IPS DF 6.9 (cell line): Measurements from ENCODE around the gene BRD7.

ENCODE experiments used
- DNase-seq: peaks from one replicate; pipeline ENCODE4 v3.0.0-alpha.2; 2013; ENCODE audit warnings: low read depth, low spot score
- H3K27ac ChIP-seq: one replicate; pipeline ENCODE4 v1.5.1; 2013; ENCODE audit warnings: low read length, control low read depth
- H3K27me3 ChIP-seq: 2 replicates; pipeline ENCODE4 v1.6.1; 2013; ENCODE audit warnings: mild to moderate bottlenecking, low read length; ENCODE audit not compliant: control insufficient read depth, insufficient read depth
- H3K36me3 ChIP-seq: 2 replicates; pipeline ENCODE4 v1.6.1; 2013; ENCODE audit warnings: low read length; ENCODE audit not compliant: control insufficient read depth, insufficient read depth
- H3K4me1 ChIP-seq: 2 replicates; pipeline ENCODE4 v1.6.1; 2013; ENCODE audit warnings: low read length; ENCODE audit not compliant: control insufficient read depth, insufficient read depth
- H3K4me3 ChIP-seq: 2 replicates; pipeline ENCODE4 v1.5.1; 2013; ENCODE audit warnings: mild to moderate bottlenecking, low read length
- H3K9me3 ChIP-seq: 2 replicates; pipeline ENCODE4 v1.6.1; 2013; ENCODE audit warnings: low read length, inconsistent platforms; ENCODE audit not compliant: control insufficient read depth, insufficient read depth
- WGBS: extraction: QIAGEN DNeasy Blood & Tissue Kit; methylation state at CpG from one replicate; pipeline ENCODE4 v1.1.7; 2013; ENCODE audit warnings: mixed read lengths, missing lambda C conversion rate; ENCODE audit not compliant: insufficient read length, insufficient coverage; 5-methylcytosine and 5-hydroxymethylcytosine counted together

Gene BRD7

DNA sequence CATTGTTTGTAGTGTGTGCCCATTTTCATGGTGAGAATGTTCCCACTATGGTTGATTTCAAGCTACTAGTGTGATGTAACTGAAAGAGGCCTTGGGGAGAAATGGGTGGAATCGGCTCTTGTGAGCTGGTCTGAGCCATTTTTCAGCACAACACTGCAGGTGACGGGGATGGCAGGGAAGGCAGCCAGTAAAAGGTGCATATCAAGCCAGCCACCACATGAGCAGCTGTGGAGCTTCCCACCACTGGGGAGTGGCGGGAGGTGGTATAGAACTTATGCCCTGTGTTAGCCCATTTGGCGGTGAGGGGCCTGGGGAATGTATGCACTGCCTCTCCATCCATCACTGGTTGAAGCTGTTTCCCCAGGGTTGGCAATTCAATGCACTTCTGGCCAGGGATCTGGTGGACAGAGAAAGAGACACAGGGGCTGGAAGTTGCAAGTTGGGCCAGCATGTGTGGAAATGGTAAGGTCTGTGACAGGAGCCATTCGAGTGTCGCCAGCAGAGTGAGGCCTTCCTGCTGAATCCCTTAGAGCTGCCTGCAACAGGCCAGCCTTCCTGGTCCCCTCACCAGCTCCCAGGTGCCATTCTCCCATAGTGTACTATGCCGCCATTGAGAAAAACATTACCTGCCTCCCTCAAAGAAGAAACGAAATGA is 31.7 kb upstream of the BRD7 start:
- no CpG with 5 or more reads among the region's 8 CpGs for WGBS
- H3K36me3 ChIP-seq = no peaks in the 10 kb centered on the region
- no peaks in the 10 kb centered on the region for H3K9me3 ChIP-seq
- no peaks in the 10 kb centered on the region; the same call in 1 of the 2 replicates for H3K4me1 ChIP-seq
- H3K4me3 ChIP-seq = no peak overlapping the region
- DNase-seq = no peak
- H3K27ac ChIP-seq = no peak overlapping the region
- H3K27me3 ChIP-seq = no peaks in the 10 kb centered on the region

- no CpG with 5 or more reads among the region's 3 CpGs for WGBS
- Histone ChIP-seq H3K4me1 (peaks cover 4% of the 10 kb centered on the region), H3K36me3 (no peaks in the 10 kb centered on the region), H3K27ac (no peak overlapping the region), H3K9me3 (no peaks in the 10 kb centered on the region), H3K27me3 (no peaks in the 10 kb centered on the region), H3K4me3 (no peak overlapping the region)
- no peak for DNase-seq
These were observed 30.6 kb upstream of the BRD7 start for GRCh38 chr16:50399411-50399810.

DNA sequence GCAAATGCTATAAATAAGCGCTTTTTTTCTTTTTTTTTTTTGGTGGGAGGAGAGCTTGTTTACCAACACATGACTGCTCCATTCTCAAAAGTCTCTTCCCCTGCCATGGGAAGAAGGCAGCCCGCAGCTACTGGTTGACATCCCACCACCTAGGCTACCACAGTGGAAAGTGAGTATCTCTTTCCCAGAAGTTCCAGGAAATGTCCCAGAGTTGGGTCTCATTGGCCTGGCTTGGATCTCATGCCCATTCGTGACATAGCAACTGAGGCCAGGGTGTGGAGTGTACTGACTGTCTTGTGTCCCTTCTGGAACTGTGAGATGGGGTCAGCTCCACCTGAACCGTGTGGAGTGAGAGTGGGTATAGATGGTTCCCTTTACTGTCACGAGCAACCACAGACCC is 29.5 kb upstream of the BRD7 start:
- H3K9me3 ChIP-seq = no peaks in the 10 kb centered on the region
- no peak overlapping the region for H3K27ac ChIP-seq
- H3K27me3 ChIP-seq = no peaks in the 10 kb centered on the region
- no peak for DNase-seq
- peaks cover 4% of the 10 kb centered on the region for H3K4me1 ChIP-seq
- no CpG with 5 or more reads among the region's 5 CpGs for WGBS
- H3K36me3 ChIP-seq = no peaks in the 10 kb centered on the region
- H3K4me3 ChIP-seq = no peak overlapping the region

DNA sequence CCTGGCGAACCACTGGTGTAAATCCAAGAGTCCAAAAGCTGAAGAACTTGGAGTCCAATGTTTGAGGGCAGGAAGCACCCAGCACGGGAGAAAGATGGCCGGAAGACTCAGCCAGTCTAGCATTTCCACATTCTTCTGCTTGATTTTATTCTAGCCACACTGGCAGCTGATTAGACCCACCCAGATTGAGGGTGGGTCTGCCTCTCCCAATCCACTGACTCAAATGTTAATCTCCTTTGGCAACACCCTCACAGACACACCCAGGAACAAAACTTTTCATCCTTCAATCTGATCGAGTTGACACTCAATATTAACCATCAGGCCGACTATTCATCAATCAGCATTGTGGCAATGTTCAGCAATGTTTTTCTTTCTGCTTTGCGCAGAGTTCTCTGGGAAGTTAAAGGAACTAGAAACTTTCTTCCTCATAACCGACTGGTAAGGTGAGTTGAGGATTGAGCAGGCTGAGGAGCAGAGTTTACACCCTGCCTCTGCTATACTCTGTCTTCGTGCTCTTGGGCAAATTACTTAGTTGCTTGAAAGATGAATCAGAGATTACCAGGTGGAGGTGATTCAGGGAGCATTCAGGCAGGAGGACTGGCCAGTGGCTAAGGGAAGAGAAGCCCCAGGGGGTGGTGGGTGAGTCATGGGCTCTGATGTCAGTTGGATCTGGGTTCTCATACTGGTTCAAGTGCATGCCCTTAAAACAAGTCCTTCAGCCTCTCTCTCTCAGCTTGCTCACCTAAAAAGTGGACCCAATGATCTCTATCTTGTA is 28.2 kb upstream of the BRD7 start:
- no peak for DNase-seq
- Histone ChIP-seq H3K27me3 (no peaks in the 10 kb centered on the region), H3K27ac (no peak overlapping the region), H3K9me3 (no peaks in the 10 kb centered on the region), H3K4me1 (peaks cover 4% of the 10 kb centered on the region), H3K4me3 (no peak overlapping the region), H3K36me3 (no peaks in the 10 kb centered on the region)
- no CpG with 5 or more reads among the region's 8 CpGs for WGBS

DNA sequence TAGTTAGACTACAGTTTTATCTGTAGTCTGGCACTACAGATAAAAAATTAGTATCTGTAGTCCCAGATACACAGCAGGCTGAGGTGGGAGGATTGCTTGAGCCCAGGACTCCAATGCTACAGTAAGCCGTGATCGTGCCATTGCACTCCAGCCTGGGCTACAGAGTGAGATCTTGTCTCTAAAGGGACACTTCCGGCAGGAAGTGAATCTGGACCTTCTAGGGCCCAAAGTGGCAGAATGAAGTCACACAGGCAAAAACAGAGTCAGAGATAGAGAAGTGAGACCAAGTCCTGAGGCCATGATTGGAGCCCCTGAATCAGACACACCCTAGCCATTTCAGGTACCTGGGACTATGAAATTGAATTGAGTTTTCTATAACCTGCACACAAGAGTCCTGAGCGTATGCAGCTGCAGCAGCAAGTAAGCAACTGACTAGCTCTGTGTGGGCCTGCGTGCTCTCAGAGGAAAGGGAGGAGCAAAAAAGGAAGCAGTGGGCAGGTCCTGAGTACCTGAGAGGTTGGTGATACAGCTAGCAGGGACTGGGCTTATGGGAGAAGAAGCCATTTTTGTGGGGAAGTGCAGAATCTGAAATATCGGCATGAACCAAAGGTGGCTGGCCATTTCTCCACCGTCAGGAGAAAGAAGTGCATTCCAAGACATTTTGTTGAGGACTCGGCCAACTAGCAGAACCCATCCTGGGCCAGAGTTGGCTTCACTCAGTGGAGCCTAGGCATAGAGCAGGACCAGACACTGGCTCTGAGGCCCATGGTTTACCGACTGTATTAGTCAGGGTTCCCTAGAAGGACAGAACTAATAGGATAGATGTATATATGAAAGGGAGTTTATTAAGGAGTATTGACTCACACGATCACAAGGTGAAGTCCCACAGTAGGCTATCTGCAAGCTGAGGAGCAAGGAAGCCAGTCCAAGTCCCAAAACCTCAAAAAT is 27.2 kb upstream of the BRD7 start:
- no peak overlapping the region for H3K27ac ChIP-seq
- no peaks in the 10 kb centered on the region for H3K36me3 ChIP-seq
- peaks cover 4% of the 10 kb centered on the region for H3K4me1 ChIP-seq
- no peak for DNase-seq
- WGBS = no CpG with 5 or more reads among the region's 10 CpGs
- no peaks in the 10 kb centered on the region for H3K9me3 ChIP-seq
- no peaks in the 10 kb centered on the region for H3K27me3 ChIP-seq
- no peak overlapping the region for H3K4me3 ChIP-seq

DNA sequence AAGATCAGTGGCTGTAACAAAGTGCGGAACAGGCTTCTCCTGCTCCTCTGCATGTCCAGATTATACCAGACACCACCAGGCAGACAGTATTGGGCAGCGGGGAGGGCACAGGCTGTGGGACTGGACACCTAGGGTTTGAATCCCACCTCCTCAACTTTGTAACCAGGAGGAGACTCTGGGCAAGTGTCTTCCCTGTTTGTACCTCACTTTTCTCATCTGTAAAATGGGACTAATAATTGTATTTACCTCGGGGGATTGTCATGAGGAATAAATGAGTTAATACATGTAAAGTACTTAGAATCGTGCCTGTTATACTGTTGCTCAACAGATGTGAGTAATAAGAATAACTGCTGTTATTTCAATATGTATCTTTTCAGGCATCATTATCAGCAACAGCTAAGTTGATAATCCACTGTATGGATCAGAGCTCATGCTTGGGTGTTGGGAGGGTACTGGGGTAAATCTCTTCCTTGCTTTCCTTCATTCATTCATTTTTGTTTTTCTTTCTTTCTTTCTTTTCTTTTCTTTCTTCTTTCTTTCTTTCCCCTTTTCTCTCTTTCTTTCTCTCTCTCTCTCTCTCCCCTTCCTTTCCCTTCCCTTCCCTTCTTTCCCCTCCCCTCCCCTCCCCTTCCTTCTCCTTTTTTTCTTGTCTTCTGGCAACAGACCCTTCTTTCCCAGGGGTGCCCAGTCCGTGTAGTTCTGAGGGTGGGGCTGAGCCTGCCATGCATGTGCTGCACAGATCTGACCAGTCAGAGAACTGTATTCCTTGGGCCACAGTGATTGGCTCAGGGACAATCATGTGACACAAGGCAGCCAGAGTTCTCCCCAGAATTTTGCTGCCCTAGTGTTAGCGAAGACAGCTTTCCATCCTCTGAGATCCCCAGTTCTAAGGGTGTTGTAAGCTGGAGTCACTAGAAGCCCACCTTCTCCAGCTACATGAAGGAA is 25.3 kb upstream of the BRD7 start:
- Histone ChIP-seq H3K27ac (no peak overlapping the region), H3K4me3 (no peak overlapping the region), H3K27me3 (no peaks in the 10 kb centered on the region), H3K9me3 (no peaks in the 10 kb centered on the region), H3K4me1 (peaks cover 4% of the 10 kb centered on the region), H3K36me3 (no peaks in the 10 kb centered on the region)
- WGBS = no CpG with 5 or more reads among the region's 6 CpGs
- DNase-seq = no peak

GRCh38 chr16:50393416-50393815 is 24.6 kb upstream of the BRD7 start:
- no peaks in the 10 kb centered on the region for H3K9me3 ChIP-seq
- no CpG with 5 or more reads among the region's 8 CpGs for WGBS
- peaks cover 4% of the 10 kb centered on the region for H3K4me1 ChIP-seq
- DNase-seq = no peak
- H3K36me3 ChIP-seq = no peaks in the 10 kb centered on the region
- no peak overlapping the region for H3K27ac ChIP-seq
- no peaks in the 10 kb centered on the region for H3K27me3 ChIP-seq
- no peak overlapping the region for H3K4me3 ChIP-seq

- DNase-seq = no peak
- no peak overlapping the region for H3K4me3 ChIP-seq
- H3K27ac ChIP-seq = no peak overlapping the region
- no peaks in the 10 kb centered on the region for H3K36me3 ChIP-seq
- H3K9me3 ChIP-seq = no peaks in the 10 kb centered on the region
- WGBS = no CpG with 5 or more reads among the region's 30 CpGs
- H3K4me1 ChIP-seq = peaks cover 4% of the 10 kb centered on the region
- H3K27me3 ChIP-seq = no peaks in the 10 kb centered on the region
These were observed 22.3 kb upstream of the BRD7 start for GRCh38 chr16:50390914-50391716.

DNA sequence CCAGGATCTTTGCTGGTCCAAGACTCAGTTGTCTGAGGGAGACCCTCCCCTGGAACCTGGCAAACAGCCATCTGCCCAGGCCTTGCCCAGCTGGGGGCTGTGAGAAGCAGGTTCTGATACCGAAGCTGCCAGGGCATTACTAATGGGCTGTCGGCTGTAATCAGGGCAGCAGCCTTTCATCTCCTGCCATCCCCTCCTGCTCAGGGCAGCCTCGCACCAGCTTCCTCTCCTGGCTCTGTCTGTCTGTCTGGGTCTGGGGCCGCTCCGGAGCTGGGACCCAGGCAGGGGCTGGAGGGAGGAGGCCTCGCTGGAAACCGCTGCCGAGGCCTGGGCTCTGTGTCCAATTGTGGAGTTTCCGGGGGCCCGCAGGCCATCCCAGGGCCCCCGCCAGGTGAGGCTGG is 21.6 kb upstream of the BRD7 start:
- no peaks in the 10 kb centered on the region for H3K9me3 ChIP-seq
- no CpG with 5 or more reads among the region's 11 CpGs for WGBS

More for the DNA sequence above, 21.6 kb upstream of the BRD7 start:
- DNase-seq = no peak
- no peaks in the 10 kb centered on the region for H3K27me3 ChIP-seq
- H3K4me1 ChIP-seq = peaks cover 4% of the 10 kb centered on the region
- H3K4me3 ChIP-seq = no peak overlapping the region
- no peak overlapping the region for H3K27ac ChIP-seq
- no peaks in the 10 kb centered on the region for H3K36me3 ChIP-seq
